Endothelial cell of umbilical vein (primary cell): ENCODE data around the gene RHOG. TPM values are rescaled to one million over a fixed set of nuclear protein-coding genes. Genes with fewer than 3 reads are reported as not detected.

Experiments
- BruUV-seq: library from RNA; stranded (reverse); fragments of 400-500 nt; replicated peaks from 2 replicates; lab custom pipeline; 2021; lab: Mats Ljungman, UMichigan
- CTCF ChIA-PET: fragments of 300-600, 350-600 bp; sonication (Branson Sonifier 250); formaldehyde crosslinking; loops from one replicate; lab custom pipeline; 2021; ENCODE audit warnings: antibody characterized with exemption, inconsistent platforms; lab: Charles Lee
- POLR2A ChIA-PET: fragments of 300-600, 350-600 bp; sonication (Branson Sonifier 250); formaldehyde crosslinking; loops from one replicate; lab custom pipeline; 2021; ENCODE audit warnings: antibody characterized with exemption, inconsistent platforms; lab: Charles Lee
- DNase-seq: peaks from one replicate; pipeline ENCODE4 v3.0.0-alpha.2; 2011; ENCODE audit warnings: low read depth, low spot score
- FAIRE-seq: peaks from 2 replicates; lab custom pipeline; 2011; peaks lifted over from hg19 to GRCh38; lab: Jason Lieb, UNC
- H2AFZ ChIP-seq: 2 replicates; pipeline ENCODE4 v1.6.0; 2012; ENCODE audit warnings: low read depth, low read length, control low read depth, inconsistent platforms
- H3K27ac ChIP-seq: 2 replicates; pipeline ENCODE4 v1.5.1; 2011; ENCODE audit warnings: low read depth, mild to moderate bottlenecking, control low read depth, low read length, moderate library complexity; ENCODE audit not compliant: insufficient read depth
- H3K27me3 ChIP-seq, 2 experiments: 2 replicates each; pipeline versions ENCODE4 v1.6.0 to v1.6.1; 2011; ENCODE audit warnings: low read length in 2 of 2, mixed read lengths in 1 of 2; ENCODE audit not compliant: control insufficient read depth in 2 of 2, insufficient read depth in 2 of 2
- H3K36me3 ChIP-seq, 2 experiments: 2 replicates in 1 of 2; 3 replicates in 1 of 2; pipeline ENCODE4 v1.5.1; 2011; ENCODE audit warnings: low read length in 2 of 2, mild to moderate bottlenecking in 1 of 2, moderate library complexity in 1 of 2; ENCODE audit not compliant: control insufficient read depth in 2 of 2, insufficient read depth in 2 of 2; ENCODE audit errors: extremely low read depth in 1 of 2
- H3K4me1 ChIP-seq: 3 replicates; pipeline ENCODE4 v1.5.1; 2011; ENCODE audit warnings: mild to moderate bottlenecking, low read length; ENCODE audit not compliant: control insufficient read depth, insufficient read depth; ENCODE audit errors: extremely low read depth
- H3K4me2 ChIP-seq: 2 replicates; pipeline ENCODE4 v1.6.1; 2011; ENCODE audit warnings: low read length, control low read depth, mixed read lengths; ENCODE audit not compliant: insufficient read depth
- H3K4me3 ChIP-seq, 3 experiments: fragments of 200-600 bp in 1 of 3; sonication (generic), shearing (Covaris generic) in 1 of 3; replicated peaks in 1 of 3; 2 replicates each; pipeline ENCODE4 v1.5.1; 2011 to 2016; ENCODE audit warnings: control low read depth in 3 of 3, low read length in 3 of 3, mild to moderate bottlenecking in 2 of 3, inconsistent platforms in 1 of 3, low read depth in 1 of 3, moderate library complexity in 1 of 3; ENCODE audit not compliant: insufficient read depth in 1 of 3
- H3K79me2 ChIP-seq: 2 replicates; pipeline ENCODE4 v1.6.0; 2012; ENCODE audit warnings: low read length, inconsistent platforms; ENCODE audit not compliant: control insufficient read depth, insufficient read depth
- H3K9ac ChIP-seq: replicated peaks from 2 replicates; pipeline ENCODE3; 2011; ENCODE audit warnings: low read length, control low read depth; ENCODE audit not compliant: insufficient read depth; ENCODE audit errors: extremely low read depth
- H3K9me1 ChIP-seq: replicated peaks from 3 replicates; pipeline ENCODE4 v1.6.0; 2011; ENCODE audit warnings: mild to moderate bottlenecking, low read length; ENCODE audit not compliant: control insufficient read depth, insufficient read depth; ENCODE audit errors: extremely low read depth
- H3K9me3 ChIP-seq: replicated peaks from 2 replicates; pipeline ENCODE4 v1.5.1; 2012; ENCODE audit warnings: low read length, inconsistent platforms; ENCODE audit not compliant: control insufficient read depth, insufficient read depth
- H4K20me1 ChIP-seq: replicated peaks from 2 replicates; pipeline ENCODE3; 2011; ENCODE audit warnings: mild to moderate bottlenecking, low read length; ENCODE audit not compliant: control insufficient read depth, insufficient read depth; ENCODE audit errors: extremely low read depth
- CTCF ChIP-seq, 2 donors: IDR thresholded peaks; 1 replicate in 1 of 2; 2 replicates in 1 of 2; pipeline ENCODE4 v1.5.1; 2011; ENCODE audit warnings: low read length in 2 of 2, mild to moderate bottlenecking in 2 of 2, moderate library complexity in 2 of 2, control low read depth in 1 of 2, inconsistent platforms in 1 of 2, low read depth in 1 of 2; ENCODE audit not compliant: insufficient read depth in 1 of 2; ENCODE audit errors: extremely low read depth in 1 of 2
- EZH2 ChIP-seq: IDR thresholded peaks from 2 replicates; pipeline ENCODE4 v1.6.1; 2012; ENCODE audit warnings: borderline replicate concordance, low read depth, mild to moderate bottlenecking, moderate library complexity, low read length, inconsistent platforms; ENCODE audit not compliant: severe bottlenecking
- FOS ChIP-seq: IDR thresholded peaks from 2 replicates; pipeline ENCODE4 v1.6.1; 2011; ENCODE audit warnings: mild to moderate bottlenecking, low read length, moderate library complexity, borderline replicate concordance; ENCODE audit not compliant: insufficient read depth
- GATA2 ChIP-seq: IDR thresholded peaks from 2 replicates; pipeline ENCODE4 v1.7.0; 2011; ENCODE audit warnings: low read depth, mild to moderate bottlenecking, moderate library complexity, mixed read lengths, low read length; ENCODE audit not compliant: insufficient read length, insufficient read depth
- JUN ChIP-seq: IDR thresholded peaks from 2 replicates; pipeline ENCODE4 v1.6.1; 2011; ENCODE audit warnings: borderline replicate concordance, low read depth; ENCODE audit not compliant: insufficient read length, insufficient read depth
- MYC ChIP-seq: IDR thresholded peaks from one replicate; pipeline ENCODE4 v1.6.1; 2011; ENCODE audit warnings: mild to moderate bottlenecking, low read depth, low read length
- POLR2A ChIP-seq: IDR thresholded peaks from 2 replicates; pipeline ENCODE4 v1.6.1; 2012; ENCODE audit warnings: low read depth, mild to moderate bottlenecking, control low read depth, low read length
- POLR2AphosphoS5 ChIP-seq: IDR thresholded peaks from 2 replicates; pipeline ENCODE4 v1.6.1; 2012; ENCODE audit warnings: low read depth, mild to moderate bottlenecking, control low read depth, low read length, moderate library complexity; ENCODE audit not compliant: insufficient read depth
- dilution Hi-C: fragments of 300-500 bp; cut with MboI; formaldehyde crosslinking; loops from one replicate; pipeline ENCODE4 v1.15.0; 2019; ENCODE audit warnings: low sequenced_read_pairs; ENCODE audit not compliant: extremely low pct_ligation_motif_present
- intact Hi-C: fragments of 100-400 bp; cut with micrococcal nuclease; formaldehyde crosslinking; loops from one replicate; pipeline ENCODE4 v1.10.0; 2022
- polyA plus RNA-seq, 4 experiments: library from polyadenylated mRNA; depleted of rRNA in 3 of 4; stranded (reverse) in 3 of 4; unstranded in 1 of 4; fragments of >200 nt; gene quantifications; 2 replicates each; pipeline versions ENCODE4 v1.2.1 to v1.2.3, GENCODE V29; 2011 to 2012; ENCODE audit warnings: missing spikeins in 1 of 4
- total RNA-seq: library from RNA; stranded (reverse); gene quantifications from 2 replicates; pipeline ENCODE4 v1.2.3, GENCODE V29; 2021
- TF ChIP-seq, protein P1 (sequence below): IDR thresholded peaks from 2 replicates; pipeline ENCODE4 v1.6.1; 2011; ENCODE audit not compliant: insufficient read depth, insufficient read length

RHOG gene
- total and polyA plus RNA-seq, 2 donors (not counting 3 experiments of a cell fraction or from before 2014, with no cell fraction given): 69.0 to 119 TPM

- peaks cover 0 to 2% of the 10 kb centered on the region in 2 experiments for H3K36me3 ChIP-seq
- no peaks in the 10 kb centered on the region for H4K20me1 ChIP-seq
- H3K9me1 ChIP-seq: no peaks in the 10 kb centered on the region
- DNase-seq: no peak
- FAIRE-seq: no peak
- no peaks in the 10 kb centered on the region for H3K4me1 ChIP-seq
- H3K9ac ChIP-seq: no peak overlapping the region
- CTCF ChIA-PET: interaction anchor here (1.3 to 3.8 kb wide), 2 partner anchors 9 to 24 kb away, joined by 3 to 30 read pairs; partner anchors contain the start of gene PGAP2
- no TSS peak for BruUV-seq
- no peak overlapping the region for H2AFZ ChIP-seq
- POLR2A ChIA-PET: no interaction called here
- no peak overlapping the region for H3K4me3 ChIP-seq
- H3K9me3 ChIP-seq: no peaks in the 10 kb centered on the region
- H3K4me2 ChIP-seq: no peak overlapping the region
- no peaks in the 10 kb centered on the region for H3K27me3 ChIP-seq
- intact Hi-C loops (no loop called here), dilution Hi-C loops (no loop called here)
- H3K27ac ChIP-seq: no peak overlapping the region
- no peaks in the 10 kb centered on the region for H3K79me2 ChIP-seq
- TF ChIP-seq, protein P1, sequence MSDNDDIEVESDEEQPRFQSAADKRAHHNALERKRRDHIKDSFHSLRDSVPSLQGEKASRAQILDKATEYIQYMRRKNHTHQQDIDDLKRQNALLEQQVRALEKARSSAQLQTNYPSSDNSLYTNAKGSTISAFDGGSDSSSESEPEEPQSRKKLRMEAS: no peak
- TF ChIP-seq POLR2A (no peak), GATA2 (no peak), EZH2 (no peak), MYC (no peak), CTCF (IDR thresholded peaks at IDR 0.05; ENCODE audit: extremely low read depth in 1 of 2, insufficient read depth in 1 of 2, low read depth in 1 of 2, low read length in 2 of 2) (no peak), JUN (no peak), POLR2AphosphoS5 (no peak), FOS (no peak)
Measured at GRCh38 chr11:3817181-3817800, 23.5 kb downstream of the RHOG start.
